Natural killer cell treated with Interleukin-12 subunit alpha and Interleukin-12 subunit beta and Interleukin-15 and Interleukin-18, amount 100 ng/mL, for 72 hours (primary cell): ENCODE measurements around the gene RIC8A. TPM values are rescaled to one million over a fixed set of nuclear protein-coding genes. Genes with fewer than 3 reads are reported as not detected.
A peak's percentile ranks its signal among the peaks of the same experiment; 100 is the strongest.
"Not testable (repeated sequence)": the region's sequence is repeated elsewhere in the genome, so short reads cannot be mapped to it uniquely, and the experiment has no call there.

ENCODE experiments used
- ATAC-seq, 2 donors: fragments of 150-1000 bp; cut with Tn5 transposase in 1 of 2; sonication (Bioruptor Pico), chemical (Tn5 transposase) in 1 of 2; 2 replicates each; pipeline ENCODE4 v1.10.0; 2021
- DNase-seq: peaks from one replicate; pipeline ENCODE4 v3.0.0; 2022; ENCODE audit warnings: low spot score
- H3K27ac Mint-ChIP-seq, 2 donors: 1 replicate in 1 of 2; 2 replicates in 1 of 2; pipeline ENCODE4 v1.8.0; 2022; ENCODE audit warnings: mixed read lengths in 2 of 2, mild to moderate bottlenecking in 1 of 2, moderate library complexity in 1 of 2
- H3K27me3 Mint-ChIP-seq, 2 donors: 1 replicate in 1 of 2; 2 replicates in 1 of 2; pipeline ENCODE4 v1.8.0; 2022; ENCODE audit warnings: mixed read lengths in 2 of 2
- H3K36me3 Mint-ChIP-seq: one replicate; pipeline ENCODE4 v1.8.0; 2022; ENCODE audit warnings: mixed read lengths
- H3K4me1 Mint-ChIP-seq, 2 donors: 1 replicate in 1 of 2; 2 replicates in 1 of 2; pipeline ENCODE4 v1.8.0; 2022; ENCODE audit warnings: low read depth in 2 of 2, mixed read lengths in 2 of 2, mild to moderate bottlenecking in 1 of 2
- H3K4me3 Mint-ChIP-seq: one replicate; pipeline ENCODE4 v1.8.0; 2022; ENCODE audit warnings: mixed read lengths
- H3K9me3 Mint-ChIP-seq: 2 replicates; pipeline ENCODE4 v1.8.0; 2022; ENCODE audit warnings: mixed read lengths
- total RNA-seq, 2 donors: library from RNA; stranded (reverse); gene quantifications; one replicate each; pipeline ENCODE4 v1.2.3, GENCODE V29; 2022

The RIC8A gene
- total RNA-seq, 2 donors from 2014 or later, result 130 to 148 TPM

DNA sequence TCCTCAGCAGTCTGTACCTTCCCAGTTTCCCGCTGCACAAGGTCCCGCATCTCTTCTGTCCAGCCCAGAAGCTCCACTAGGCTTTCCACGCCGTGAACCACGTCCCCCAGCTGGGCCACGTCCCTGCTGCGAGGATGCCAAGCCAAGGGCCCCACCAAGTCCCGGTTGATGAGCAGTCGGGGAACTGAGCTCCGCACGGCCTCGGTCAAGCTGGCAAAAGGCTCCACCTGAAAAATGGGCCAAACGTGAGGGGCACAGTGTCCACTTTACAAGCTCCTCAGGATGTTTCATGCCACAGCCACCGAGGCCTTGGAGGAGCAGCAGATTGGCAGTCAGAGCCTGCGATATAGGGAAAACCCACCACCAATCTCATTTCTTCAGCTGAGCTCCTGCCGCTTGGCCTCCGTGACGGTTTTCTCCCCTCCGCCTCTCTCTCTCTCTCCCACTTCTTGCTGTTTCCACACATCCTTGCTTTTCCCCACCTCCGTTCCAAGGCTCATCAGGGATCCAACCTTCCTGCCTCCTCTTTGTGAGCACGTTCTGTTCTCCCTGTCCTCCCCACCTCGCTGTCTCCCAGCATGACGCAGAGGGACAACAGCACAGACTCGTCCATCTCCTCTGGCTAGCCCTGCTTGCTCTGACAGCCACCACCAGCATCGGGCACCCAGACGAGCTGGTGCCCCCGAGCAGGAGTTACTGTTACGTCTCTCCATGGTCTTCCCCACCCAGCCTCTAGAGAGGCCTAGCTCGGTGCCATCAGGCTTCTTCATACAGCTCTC lies 11.5 kb downstream of the RIC8A start:
- H3K4me3 Mint-ChIP-seq, result no peak overlapping the region
- peaks cover 4% of the 10 kb centered on the region for H3K36me3 Mint-ChIP-seq
- no peaks in the 10 kb centered on the region for H3K9me3 Mint-ChIP-seq
- no peaks in the 10 kb centered on the region for H3K27me3 Mint-ChIP-seq
- no peak overlapping the region for H3K27ac Mint-ChIP-seq
- peaks cover 4 to 7% of the 10 kb centered on the region in 2 donors for H3K4me1 Mint-ChIP-seq
- no peak for DNase-seq
- peak in 1 of 2 donors; percentile 30 for ATAC-seq

GRCh38 chr11:220641-221215 lies 13.2 kb downstream of the RIC8A start:
- not testable (repeated sequence) for H3K27ac Mint-ChIP-seq, H3K9me3 Mint-ChIP-seq, H3K36me3 Mint-ChIP-seq, H3K27me3 Mint-ChIP-seq, DNase-seq, H3K4me3 Mint-ChIP-seq, ATAC-seq
- peaks cover 4 to 10% of the 10 kb centered on the region in 2 donors for H3K4me1 Mint-ChIP-seq

DNA sequence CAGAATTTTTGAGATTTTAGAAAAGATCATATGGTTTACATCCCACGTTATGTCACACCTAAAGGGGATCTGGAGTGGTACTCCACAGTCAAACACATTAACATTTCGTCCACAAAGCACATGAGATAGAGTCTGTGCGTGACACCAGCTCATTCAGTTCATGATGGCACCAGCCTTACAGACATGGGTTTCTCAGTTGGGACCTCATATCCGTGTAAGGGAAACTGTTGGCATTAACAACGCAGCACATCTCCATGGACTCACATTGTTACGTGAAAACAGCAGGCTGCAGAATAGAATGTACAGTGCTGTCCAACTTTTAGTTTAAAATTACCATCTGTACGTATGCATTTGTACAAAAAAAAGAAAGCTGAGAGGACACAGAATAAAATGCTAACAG lies 14.0 kb downstream of the RIC8A start:
- no peak for ATAC-seq
- no peaks in the 10 kb centered on the region for H3K27me3 Mint-ChIP-seq

DNA sequence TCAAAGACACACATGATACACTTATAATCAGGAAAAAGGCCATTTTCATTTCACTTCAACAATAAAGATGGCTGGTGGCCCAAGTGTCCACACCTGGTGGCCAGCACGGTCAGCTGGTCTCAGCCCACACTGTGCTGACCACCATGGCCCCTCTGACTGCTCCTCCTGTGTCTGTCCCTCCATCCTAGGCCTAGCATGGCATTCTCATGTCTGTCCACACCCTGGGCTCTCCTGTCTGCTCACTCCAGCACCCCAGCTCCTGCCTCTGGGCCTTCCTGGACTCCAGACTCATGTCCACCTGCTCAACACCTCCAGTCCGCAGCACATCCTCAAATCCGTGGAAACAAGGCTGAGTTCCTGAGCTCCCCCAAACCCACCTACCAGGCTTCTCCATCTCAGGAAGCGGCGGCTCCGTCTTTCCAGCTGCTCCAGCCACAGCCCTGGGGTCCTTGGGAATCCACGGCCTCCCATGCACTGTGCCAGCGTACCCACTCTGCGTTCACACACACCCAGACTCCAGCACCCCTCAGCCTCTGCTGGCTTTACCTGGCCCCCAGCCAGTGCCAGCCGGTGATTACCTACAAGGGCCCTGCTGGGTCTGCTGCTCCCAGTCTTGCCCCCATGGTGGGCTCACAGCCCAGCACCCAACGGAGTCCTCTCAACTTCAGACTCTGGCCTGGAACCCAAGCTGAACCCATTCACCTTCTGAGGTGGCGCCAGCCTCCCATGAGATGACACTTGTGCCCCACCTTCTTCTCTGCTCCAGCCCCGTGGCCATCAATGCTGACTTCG lies 14.7 kb downstream of the RIC8A start:
- H3K27me3 Mint-ChIP-seq, result no peaks in the 10 kb centered on the region
- peaks cover 4% of the 10 kb centered on the region for H3K36me3 Mint-ChIP-seq
- peaks cover 4 to 10% of the 10 kb centered on the region in 2 donors for H3K4me1 Mint-ChIP-seq
- DNase-seq (no peak), ATAC-seq (no peak)
- no peaks in the 10 kb centered on the region for H3K9me3 Mint-ChIP-seq
- H3K27ac Mint-ChIP-seq, result no peak overlapping the region
- H3K4me3 Mint-ChIP-seq, result no peak overlapping the region

More for the DNA sequence above, 14.0 kb downstream of the RIC8A start:
- H3K9me3 Mint-ChIP-seq, result no peaks in the 10 kb centered on the region
- H3K36me3 Mint-ChIP-seq, result peaks cover 4% of the 10 kb centered on the region
- H3K4me3 Mint-ChIP-seq, result no peak overlapping the region
- H3K27ac Mint-ChIP-seq, result no peak overlapping the region
- H3K4me1 Mint-ChIP-seq, result peaks cover 4 to 10% of the 10 kb centered on the region in 2 donors
- DNase-seq, result no peak

- Mint-ChIP-seq H3K36me3 (no peaks in the 10 kb centered on the region), H3K27ac (peak overlapping the region in 1 of 2 donors; percentile 57), H3K9me3 (no peaks in the 10 kb centered on the region), H3K4me1 (peaks cover under 1 to 6% of the 10 kb centered on the region in 2 donors), H3K4me3 (no peak overlapping the region), H3K27me3 (no peaks in the 10 kb centered on the region)
- no peak for DNase-seq
- ATAC-seq, result no peak
These were observed 15.7 kb downstream of the RIC8A start for GRCh38 chr11:223026-223789.

DNA sequence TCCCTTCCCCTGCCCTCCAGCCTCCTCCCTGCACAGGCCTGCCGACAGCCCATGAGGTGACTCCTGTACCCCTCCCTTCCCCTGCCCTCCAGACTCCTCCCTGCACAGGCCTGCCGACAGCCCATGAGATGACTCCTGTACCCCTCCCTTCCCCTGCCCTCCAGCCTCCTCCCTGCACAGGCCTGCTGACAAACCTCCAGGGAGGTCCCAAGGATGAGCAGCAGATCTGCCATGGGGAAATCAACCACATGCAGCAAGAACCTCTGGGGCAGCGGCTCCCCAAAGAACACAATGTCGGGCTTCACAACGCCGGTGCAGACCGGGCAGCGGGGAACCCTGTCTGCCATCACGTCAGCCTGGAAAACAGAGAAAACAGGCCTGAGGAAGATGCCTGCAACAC lies 16.4 kb downstream of the RIC8A start:
- Mint-ChIP-seq H3K9me3 (no peaks in the 10 kb centered on the region), H3K27me3 (no peaks in the 10 kb centered on the region), H3K4me1 (peaks cover 0 to 6% of the 10 kb centered on the region in 2 donors), H3K36me3 (no peaks in the 10 kb centered on the region), H3K4me3 (no peak overlapping the region), H3K27ac (no peak overlapping the region)
- no peak for DNase-seq
- ATAC-seq, result no peak

GRCh38 chr11:224424-224823 lies 16.9 kb downstream of the RIC8A start:
- Mint-ChIP-seq H3K4me1 (peaks cover 0 to 6% of the 10 kb centered on the region in 2 donors), H3K27ac (no peak overlapping the region), H3K36me3 (no peaks in the 10 kb centered on the region), H3K27me3 (no peaks in the 10 kb centered on the region), H3K4me3 (no peak overlapping the region), H3K9me3 (no peaks in the 10 kb centered on the region)
- DNase-seq (no peak), ATAC-seq (no peak)

DNA sequence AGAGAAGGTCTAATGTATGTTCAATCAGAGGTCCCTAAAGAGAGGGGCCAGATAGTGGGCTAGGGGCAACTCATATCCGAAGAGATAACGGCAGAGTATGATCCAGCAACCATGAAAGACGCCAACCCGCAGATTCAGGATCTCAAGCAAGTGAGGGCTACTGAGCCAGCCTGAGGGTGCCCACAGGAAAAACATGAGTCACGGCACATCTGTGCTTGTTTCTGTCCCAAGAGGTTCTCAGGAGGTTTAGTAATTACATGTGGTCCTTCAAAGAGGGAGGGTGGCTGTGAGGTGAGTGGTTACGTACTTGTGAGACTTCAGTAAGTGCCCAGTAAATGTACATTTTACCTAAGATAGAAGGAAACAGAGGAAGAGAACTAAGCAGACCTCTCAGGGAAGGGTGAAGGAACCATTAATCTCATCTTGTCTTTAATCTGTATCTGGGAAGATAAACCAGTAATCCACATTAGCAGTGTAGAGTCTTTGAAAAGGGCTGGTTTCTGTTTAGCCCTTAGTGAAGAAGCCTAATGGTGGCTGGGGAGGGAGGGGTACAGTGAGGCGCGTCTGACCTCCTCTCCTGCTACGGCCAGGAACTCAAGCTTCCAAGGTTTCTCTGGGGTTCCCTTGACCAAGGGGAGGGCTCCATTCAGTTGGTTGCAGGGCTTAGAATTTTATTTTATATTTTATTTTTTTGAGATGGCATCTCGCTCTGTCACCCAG lies 18.4 kb downstream of the RIC8A start:
- Mint-ChIP-seq H3K36me3 (no peaks in the 10 kb centered on the region), H3K4me1 (peaks cover 0 to 6% of the 10 kb centered on the region in 2 donors), H3K27ac (peak overlapping the region in 1 of 2 donors; percentile 65), H3K9me3 (no peaks in the 10 kb centered on the region), H3K27me3 (no peaks in the 10 kb centered on the region), H3K4me3 (no peak overlapping the region)
- DNase-seq (no peak), ATAC-seq (no peak)

- no peak overlapping the region for H3K4me3 Mint-ChIP-seq
- H3K27ac Mint-ChIP-seq, result no peak overlapping the region
- H3K9me3 Mint-ChIP-seq, result no peaks in the 10 kb centered on the region
- H3K4me1 Mint-ChIP-seq, result peaks cover 0 to 3% of the 10 kb centered on the region in 2 donors
- H3K27me3 Mint-ChIP-seq, result no peaks in the 10 kb centered on the region
- no peak for ATAC-seq
- H3K36me3 Mint-ChIP-seq, result no peaks in the 10 kb centered on the region
- DNase-seq, result no peak
These were observed 20.4 kb downstream of the RIC8A start for GRCh38 chr11:227824-228379.

- no peak overlapping the region for H3K4me3 Mint-ChIP-seq
- peaks cover 2 to 7% of the 10 kb centered on the region in 2 donors for H3K4me1 Mint-ChIP-seq
- no peak for DNase-seq
- H3K36me3 Mint-ChIP-seq, result no peaks in the 10 kb centered on the region
- ATAC-seq, result no peak
- no peaks in the 10 kb centered on the region for H3K27me3 Mint-ChIP-seq
- no peak overlapping the region for H3K27ac Mint-ChIP-seq
- no peaks in the 10 kb centered on the region for H3K9me3 Mint-ChIP-seq
These were observed 22.9 kb downstream of the RIC8A start for GRCh38 chr11:230431-230830.

GRCh38 chr11:232783-233565 lies 25.5 kb downstream of the RIC8A start:
- Mint-ChIP-seq H3K4me3 (no peak overlapping the region), H3K36me3 (no peaks in the 10 kb centered on the region), H3K27me3 (no peaks in the 10 kb centered on the region), H3K9me3 (no peaks in the 10 kb centered on the region), H3K4me1 (peaks cover 10 to 11% of the 10 kb centered on the region in 2 donors), H3K27ac (peak overlapping the region in 1 of 2 donors; percentile 25)
- DNase-seq (no peak), ATAC-seq (no peak)

DNA sequence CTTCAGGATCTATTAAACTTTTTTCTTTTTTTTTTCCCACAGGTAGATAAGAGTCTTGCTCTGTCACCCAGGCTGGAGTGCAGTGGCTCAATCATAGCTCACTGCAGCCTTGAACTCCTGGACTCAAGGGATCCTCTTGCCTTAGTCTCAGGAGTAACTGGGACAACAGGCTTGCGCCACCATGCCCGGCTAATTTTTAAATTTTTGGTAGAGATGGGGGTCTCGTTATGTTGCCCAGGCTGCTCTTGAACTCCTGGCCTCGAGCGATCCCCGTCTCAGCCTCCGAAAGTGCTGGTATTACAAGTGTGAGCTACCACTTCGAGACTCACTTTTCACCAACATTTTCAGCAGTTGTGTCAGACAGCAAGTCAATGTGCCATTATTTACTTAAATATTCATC lies 27.7 kb downstream of the RIC8A start:
- peak overlapping the region; percentile 97 for H3K27ac Mint-ChIP-seq
- H3K4me3 Mint-ChIP-seq, result peak overlapping the region; percentile 96
- H3K36me3 Mint-ChIP-seq, result peaks cover 7% of the 10 kb centered on the region
- H3K9me3 Mint-ChIP-seq, result no peaks in the 10 kb centered on the region
- H3K4me1 Mint-ChIP-seq, result peaks cover 20 to 31% of the 10 kb centered on the region in 2 donors
- H3K27me3 Mint-ChIP-seq, result no peaks in the 10 kb centered on the region
- DNase-seq (no peak), ATAC-seq (no peak)
